ENCODE data around the gene GRAMD1A. TPM values are rescaled to one million over a fixed set of nuclear protein-coding genes. Genes with fewer than 3 reads are reported as not detected.
"Not testable (repeated sequence)": the region's sequence is repeated elsewhere in the genome, so short reads cannot be mapped to it uniquely, and the experiment has no call there.

The GRAMD1A gene
- total RNA-seq, 2 donors from 2014 or later: 90.8 to 94.9 TPM

DNA sequence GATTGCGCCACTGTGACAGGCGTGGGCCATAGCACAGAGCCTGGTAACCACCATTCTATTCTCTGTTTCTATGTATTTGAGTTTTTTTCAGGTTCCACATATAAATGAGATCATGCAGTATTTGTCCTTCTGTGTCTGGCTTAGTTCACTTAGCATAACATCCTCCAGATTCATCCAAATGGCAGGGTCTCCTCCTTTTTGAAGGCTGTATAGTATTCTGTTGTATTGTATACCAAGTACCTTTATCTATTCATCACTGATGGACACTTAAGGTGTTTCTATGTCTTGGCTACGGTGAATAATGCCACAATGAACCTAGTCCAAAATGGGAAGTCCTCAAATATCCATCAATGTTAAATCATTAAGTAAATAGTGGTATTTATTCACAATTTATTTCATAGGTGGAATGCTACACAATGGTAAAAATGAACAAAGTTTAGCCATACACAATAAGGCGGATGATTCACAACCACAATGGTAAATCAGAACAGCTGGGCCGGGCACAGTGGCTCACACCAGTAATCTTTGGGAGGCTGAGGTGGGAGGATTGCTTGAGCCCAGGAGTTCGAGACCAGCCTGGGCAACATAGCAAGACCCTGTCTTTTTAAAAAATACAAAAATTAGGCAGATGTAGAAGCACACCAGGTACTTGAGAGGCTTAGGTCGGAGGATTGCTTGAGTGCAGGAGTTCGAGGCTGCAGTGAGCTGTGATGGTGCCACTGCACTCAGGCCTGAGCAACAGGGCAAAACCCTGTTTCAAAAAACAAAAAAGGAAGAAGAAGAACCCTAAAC, 8.4 kb upstream of the GRAMD1A start:
- H3K27ac ChIP-seq: no peak overlapping the region
- DNase-seq: no peak
- WGBS, 2 donors: 84 to 93% methylated on average over 8 of the region's 8 CpGs
- TF ChIP-seq POLR2A (IDR thresholded peaks at IDR 0.05): no peak
- TF ChIP-seq, protein P1, sequence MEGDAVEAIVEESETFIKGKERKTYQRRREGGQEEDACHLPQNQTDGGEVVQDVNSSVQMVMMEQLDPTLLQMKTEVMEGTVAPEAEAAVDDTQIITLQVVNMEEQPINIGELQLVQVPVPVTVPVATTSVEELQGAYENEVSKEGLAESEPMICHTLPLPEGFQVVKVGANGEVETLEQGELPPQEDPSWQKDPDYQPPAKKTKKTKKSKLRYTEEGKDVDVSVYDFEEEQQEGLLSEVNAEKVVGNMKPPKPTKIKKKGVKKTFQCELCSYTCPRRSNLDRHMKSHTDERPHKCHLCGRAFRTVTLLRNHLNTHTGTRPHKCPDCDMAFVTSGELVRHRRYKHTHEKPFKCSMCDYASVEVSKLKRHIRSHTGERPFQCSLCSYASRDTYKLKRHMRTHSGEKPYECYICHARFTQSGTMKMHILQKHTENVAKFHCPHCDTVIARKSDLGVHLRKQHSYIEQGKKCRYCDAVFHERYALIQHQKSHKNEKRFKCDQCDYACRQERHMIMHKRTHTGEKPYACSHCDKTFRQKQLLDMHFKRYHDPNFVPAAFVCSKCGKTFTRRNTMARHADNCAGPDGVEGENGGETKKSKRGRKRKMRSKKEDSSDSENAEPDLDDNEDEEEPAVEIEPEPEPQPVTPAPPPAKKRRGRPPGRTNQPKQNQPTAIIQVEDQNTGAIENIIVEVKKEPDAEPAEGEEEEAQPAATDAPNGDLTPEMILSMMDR (IDR thresholded peaks at IDR 0.05): no peak
- ATAC-seq: no peak
- no peak overlapping the region for H3K4me3 ChIP-seq
- no peaks in the 10 kb centered on the region for H3K9me3 ChIP-seq
- intact Hi-C loops (cut with DNase I): no loop called here
- peaks cover 35% of the 10 kb centered on the region for H3K4me1 ChIP-seq
- H3K36me3 ChIP-seq (replicated peaks in 1 of 2; ENCODE audit: insufficient read depth in 1 of 2, low read depth in 2 of 2): no peaks in the 10 kb centered on the region
- no peaks in the 10 kb centered on the region for H3K27me3 ChIP-seq

GRCh38 chr19:34992582-34992981, 7.5 kb upstream of the GRAMD1A start:
- intact Hi-C loops (cut with DNase I); ATAC-seq; H3K27ac ChIP-seq; H3K36me3 ChIP-seq (replicated peaks in 1 of 2; ENCODE audit: insufficient read depth in 1 of 2, low read depth in 2 of 2); H3K9me3 ChIP-seq; H3K27me3 ChIP-seq; DNase-seq; H3K4me3 ChIP-seq: not testable (repeated sequence)
- 85 to 89% methylated on average over 6 to 7 of the region's 7 CpGs for WGBS, 2 donors
- peaks cover 35% of the 10 kb centered on the region for H3K4me1 ChIP-seq

DNA sequence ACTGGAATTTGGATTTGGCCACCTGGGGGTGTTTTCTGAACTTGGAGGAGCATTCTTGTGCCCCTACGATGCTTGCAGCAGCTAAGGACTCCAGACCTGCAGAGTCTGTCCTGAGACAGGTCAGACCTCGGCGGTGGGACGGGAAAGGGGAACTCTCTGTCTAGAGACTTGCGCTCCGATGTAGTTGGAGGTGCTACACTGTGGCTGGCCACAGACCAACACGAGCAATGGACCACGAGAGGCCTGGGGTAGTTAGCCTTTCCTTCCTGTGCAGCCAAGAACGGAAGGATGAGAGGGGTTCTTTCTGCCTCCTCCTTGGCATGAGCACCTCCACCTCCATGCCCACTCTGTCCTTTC, 5.9 kb upstream of the GRAMD1A start:
- DNase-seq (no peak), ATAC-seq (no peak)
- intact Hi-C loops (cut with DNase I): no loop called here
- H3K27ac ChIP-seq: peak overlapping the region; percentile 33 to 72 (median 64)
- TF ChIP-seq, protein P1 (IDR thresholded peaks at IDR 0.05): no peak
- no peak for TF ChIP-seq POLR2A (IDR thresholded peaks at IDR 0.05)
- H3K9me3 ChIP-seq: no peaks in the 10 kb centered on the region
- no peaks in the 10 kb centered on the region for H3K36me3 ChIP-seq (replicated peaks in 1 of 2; ENCODE audit: insufficient read depth in 1 of 2, low read depth in 2 of 2)
- H3K4me1 ChIP-seq: peaks cover 31% of the 10 kb centered on the region
- WGBS, 2 donors: 77 to 78% methylated on average over 9 of the region's 9 CpGs
- H3K27me3 ChIP-seq: no peaks in the 10 kb centered on the region
- no peak overlapping the region for H3K4me3 ChIP-seq

DNA sequence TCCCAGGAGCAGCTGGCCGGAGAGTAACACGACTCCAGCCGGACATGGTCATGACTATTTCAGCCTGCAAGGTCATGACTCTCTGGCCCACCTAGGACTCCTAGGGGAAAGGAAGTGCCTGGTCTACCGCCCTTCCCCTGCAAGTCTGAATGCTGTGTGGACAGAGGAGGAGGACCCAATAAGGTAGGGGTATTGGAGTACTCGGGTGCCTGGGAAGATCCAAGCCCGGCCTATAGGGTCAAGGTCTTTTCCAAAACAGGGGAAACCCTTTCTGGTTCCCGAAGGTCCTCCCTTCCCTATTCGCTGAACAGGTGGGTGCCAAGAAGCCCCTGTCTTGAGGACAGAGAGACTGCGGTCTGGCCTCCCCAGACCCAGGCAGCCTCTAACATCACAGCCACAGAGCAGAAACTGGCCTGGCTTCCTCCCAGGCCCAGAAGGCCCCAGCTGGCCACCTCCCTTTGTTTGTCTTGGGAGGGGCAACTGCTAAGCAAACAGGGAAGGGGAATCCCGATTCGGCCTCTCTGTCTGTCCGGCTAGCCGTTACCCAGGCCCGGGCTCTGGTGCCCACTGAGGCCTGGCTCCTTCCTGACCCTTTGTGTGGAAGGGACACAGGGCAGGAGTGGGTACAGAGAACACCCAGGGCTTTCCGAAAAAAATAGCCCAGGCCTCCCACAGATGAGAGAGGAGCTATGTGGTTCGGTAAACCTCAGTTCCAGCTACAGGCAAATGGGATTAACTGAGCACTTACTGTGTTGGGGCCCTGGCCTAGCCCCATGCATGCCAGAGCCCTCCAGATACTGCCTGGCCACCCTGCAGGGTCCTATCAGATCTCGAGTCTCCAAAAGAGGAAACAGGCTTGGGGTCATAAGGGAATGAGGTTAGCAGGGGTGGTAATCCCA, 5.2 kb upstream of the GRAMD1A start:
- Histone ChIP-seq H3K27me3 (no peaks in the 10 kb centered on the region), H3K4me1 (peaks cover 37% of the 10 kb centered on the region), H3K4me3 (no peak overlapping the region), H3K27ac (peak overlapping the region; percentile 33 to 72 (median 64)), H3K36me3 (replicated peaks in 1 of 2; ENCODE audit: insufficient read depth in 1 of 2, low read depth in 2 of 2) (no peaks in the 10 kb centered on the region), H3K9me3 (no peaks in the 10 kb centered on the region)
- peak; percentile 78 for ATAC-seq
- peak; percentile 80 to 87 (median 86) for DNase-seq
- intact Hi-C loops (cut with DNase I): no loop called here
- 28 to 58% methylated on average over 5 to 17 of the region's 17 CpGs for WGBS, 2 donors
- TF ChIP-seq POLR2A (IDR thresholded peaks at IDR 0.05): peak in 2 of 3 donors; percentile 30 to 36
- TF ChIP-seq, protein P1 (IDR thresholded peaks at IDR 0.05): no peak

GRCh38 chr19:34995551-34995950, 4.6 kb upstream of the GRAMD1A start:
- TF ChIP-seq, protein P1 (IDR thresholded peaks at IDR 0.05): no peak
- peaks cover 37% of the 10 kb centered on the region for H3K4me1 ChIP-seq
- no peak overlapping the region for H3K4me3 ChIP-seq
- intact Hi-C loops (cut with DNase I): no loop called here
- DNase-seq (peak in 2 of 4 donors; percentile 42 to 47), ATAC-seq (no peak)
- WGBS, 2 donors: 53 to 74% methylated on average over 7 to 8 of the region's 8 CpGs
- H3K27ac ChIP-seq: peak overlapping the region in 3 of 4 donors; percentile 61 to 72 (median 68)
- no peaks in the 10 kb centered on the region for H3K27me3 ChIP-seq
- H3K36me3 ChIP-seq (replicated peaks in 1 of 2; ENCODE audit: insufficient read depth in 1 of 2, low read depth in 2 of 2): no peaks in the 10 kb centered on the region
- H3K9me3 ChIP-seq: no peaks in the 10 kb centered on the region

Data from body of pancreas (tissue), 4 donors.